GM19035 (cell line): ENCODE measurements around the gene CFAP74.

Experiments
- ATAC-seq: cut with Tn5 transposase; IDR thresholded peaks from one replicate; pipeline ENCODE4 v1.9.1; 2021; ENCODE audit not compliant: unreplicated experiment

The CFAP74 gene

GRCh38 chr1:2003541-2004131 is at the start of gene CFAP74:
Gene CFAP74, minus strand, starts transcription at chr1:2003786. Its CDS starts 12,830 bp downstream, at chr1:1990956.
- ATAC-seq = no peak

- no peak for ATAC-seq
Observed at GRCh38 chr1:2053217-2053616, 49.6 kb upstream of the CFAP74 start.

- ATAC-seq = no peak
Observed at GRCh38 chr1:2052756-2053155, 49.2 kb upstream of the CFAP74 start.

GRCh38 chr1:2052054-2052679 is 48.6 kb upstream of the CFAP74 start:
- ATAC-seq = no peak

- no peak for ATAC-seq
Observed at GRCh38 chr1:2050793-2051682, 47.5 kb upstream of the CFAP74 start.

GRCh38 chr1:2050461-2050792 is 46.8 kb upstream of the CFAP74 start:
- no peak for ATAC-seq

GRCh38 chr1:2049718-2050431 is 46.3 kb upstream of the CFAP74 start, which contains the start of gene PRKCZ:
Gene PRKCZ, plus strand, starts transcription at chr1:2050411. Its CDS starts 220 bp downstream, at chr1:2050631.
- no peak for ATAC-seq

GRCh38 chr1:2049225-2049717 is 45.7 kb upstream of the CFAP74 start:
- no peak for ATAC-seq

GRCh38 chr1:2047749-2048729 is 44.5 kb upstream of the CFAP74 start:
- ATAC-seq = no peak

- ATAC-seq = no peak
Observed at GRCh38 chr1:2046953-2047748, 43.6 kb upstream of the CFAP74 start.

- no peak for ATAC-seq
Observed at GRCh38 chr1:2046174-2046917, 42.8 kb upstream of the CFAP74 start.

- ATAC-seq = no peak
Observed at GRCh38 chr1:2045468-2046173, 42.0 kb upstream of the CFAP74 start.

GRCh38 chr1:2044510-2045319 is 41.1 kb upstream of the CFAP74 start:
- no peak for ATAC-seq

- no peak for ATAC-seq
Observed at GRCh38 chr1:2043886-2044285, 40.3 kb upstream of the CFAP74 start.

- ATAC-seq = no peak
Observed at GRCh38 chr1:2042830-2043773, 39.5 kb upstream of the CFAP74 start.

GRCh38 chr1:2041887-2042286 is 38.3 kb upstream of the CFAP74 start:
- ATAC-seq = no peak
